ENCODE results near the gene TEAD1.
A peak's percentile ranks its signal among the peaks of the same experiment; 100 is the strongest.

Gene TEAD1

DNA sequence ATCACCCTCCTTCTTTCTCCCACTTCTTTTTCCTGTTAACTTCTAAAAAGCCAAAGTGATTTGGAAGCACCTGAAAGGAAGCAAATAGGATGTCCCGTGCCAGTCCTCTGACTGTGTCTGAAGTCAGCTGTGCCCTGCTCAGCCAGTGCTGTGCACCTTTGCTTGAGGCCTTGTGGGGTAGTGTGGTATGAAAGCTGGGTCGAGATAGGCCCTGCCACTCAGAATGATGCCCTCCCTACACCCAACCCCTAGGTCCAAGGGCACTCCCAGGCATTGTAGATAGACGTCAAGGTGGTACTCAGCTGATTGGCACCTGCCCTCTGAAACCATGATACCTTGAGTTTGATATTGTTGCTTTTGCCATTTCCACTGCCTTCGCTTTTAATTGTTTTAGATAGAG lies 251.3 kb downstream of the TEAD1 start:
- no peak for TF ChIP-seq CTCF (conservative IDR thresholded peaks at IDR 0.05; ENCODE audit: low read length)
- DNase-seq (ENCODE audit: low read depth) = no peak
- H3K4me3 ChIP-seq (ENCODE audit: low read length) = no peak overlapping the region

DNA sequence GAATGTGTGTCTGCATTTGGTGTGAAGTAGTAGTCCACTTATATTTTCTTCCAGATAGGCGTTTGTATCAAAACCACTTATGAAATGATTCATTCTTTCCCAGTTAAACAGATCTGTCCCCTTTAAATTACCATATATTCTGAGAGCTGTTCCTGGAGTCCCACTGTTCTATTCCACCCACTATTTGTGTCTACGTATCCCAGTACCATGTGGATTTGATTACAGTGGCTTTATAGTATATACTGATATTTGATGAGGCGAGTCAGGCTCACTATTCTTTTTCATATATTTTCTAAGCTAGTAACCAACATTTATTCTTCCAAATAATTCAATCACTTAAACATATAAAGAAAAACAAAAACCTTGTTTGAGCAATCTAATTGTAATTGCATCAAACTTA lies 253.0 kb downstream of the TEAD1 start:
- no peak overlapping the region for H3K4me3 ChIP-seq (ENCODE audit: low read length)
- no peak for TF ChIP-seq CTCF (conservative IDR thresholded peaks at IDR 0.05; ENCODE audit: low read length)
- DNase-seq (ENCODE audit: low read depth) = no peak

DNA sequence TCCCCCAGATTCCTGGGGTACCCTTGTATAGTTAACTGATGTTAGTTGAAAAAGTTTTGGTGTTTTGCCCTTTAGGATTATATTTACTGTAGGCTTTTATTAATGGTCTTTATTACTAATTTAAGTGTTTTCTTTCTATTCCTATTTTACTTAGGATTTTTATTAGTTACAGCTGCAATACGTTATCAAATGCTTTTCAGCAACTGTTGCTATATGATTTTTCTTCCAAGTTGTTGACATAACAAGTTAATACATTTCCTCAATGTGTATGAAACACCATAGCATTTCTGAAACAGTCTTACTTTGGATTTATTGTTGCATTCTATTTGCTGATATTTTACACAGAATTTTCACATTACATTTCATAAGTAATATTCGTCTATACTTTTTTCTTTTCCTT lies 253.7 kb downstream of the TEAD1 start:
- TF ChIP-seq CTCF (conservative IDR thresholded peaks at IDR 0.05; ENCODE audit: low read length) = no peak
- no peak overlapping the region for H3K4me3 ChIP-seq (ENCODE audit: low read length)
- no peak for DNase-seq (ENCODE audit: low read depth)

- DNase-seq (ENCODE audit: low read depth) = no peak
- no peak overlapping the region for H3K4me3 ChIP-seq (ENCODE audit: low read length)
- TF ChIP-seq CTCF (conservative IDR thresholded peaks at IDR 0.05; ENCODE audit: low read length) = no peak
These were observed 256.6 kb downstream of the TEAD1 start for GRCh38 chr11:12930850-12931249.

DNA sequence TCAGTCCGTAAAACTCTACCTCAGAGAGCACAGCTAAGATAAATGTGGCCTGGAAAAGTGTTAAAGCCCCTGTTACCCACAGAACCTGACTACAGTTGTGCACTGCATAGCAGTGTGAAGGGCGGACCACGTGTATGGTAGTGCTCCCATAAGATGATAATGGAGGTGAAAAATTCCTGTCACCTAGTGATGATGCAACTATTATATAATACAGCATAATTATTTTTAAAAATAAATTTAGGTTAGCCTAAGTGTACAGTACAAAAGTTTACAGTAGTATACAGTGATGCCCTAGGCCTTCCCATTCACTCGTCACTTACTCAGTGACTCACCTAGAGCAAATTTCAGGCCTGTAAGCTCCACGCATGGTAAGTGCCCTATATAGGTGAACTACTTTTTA lies 258.3 kb downstream of the TEAD1 start:
- DNase-seq (ENCODE audit: low read depth) = no peak
- H3K4me3 ChIP-seq (ENCODE audit: low read length) = no peak overlapping the region
- no peak for TF ChIP-seq CTCF (conservative IDR thresholded peaks at IDR 0.05; ENCODE audit: low read length)

DNA sequence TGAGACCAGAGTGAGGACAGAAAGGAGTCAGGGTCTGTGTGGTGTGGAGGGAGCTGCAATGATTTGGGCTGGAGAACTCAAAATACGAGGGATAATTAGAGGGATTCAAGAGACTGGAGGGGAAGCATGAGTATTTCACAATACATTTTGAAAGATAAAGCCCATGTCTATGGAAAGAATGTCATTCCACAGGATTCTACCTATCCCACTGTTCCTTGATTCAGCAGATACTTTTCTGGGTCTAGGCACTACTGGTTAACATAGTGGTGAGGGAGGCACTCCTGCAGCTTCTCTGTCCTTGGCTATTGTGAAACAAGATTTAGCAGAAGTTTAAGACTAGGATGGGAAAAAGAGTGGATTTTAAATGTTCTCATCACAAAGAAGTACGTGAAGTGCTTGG lies 262.0 kb downstream of the TEAD1 start:
- DNase-seq (ENCODE audit: low read depth) = no peak
- no peak overlapping the region for H3K4me3 ChIP-seq (ENCODE audit: low read length)
- no peak for TF ChIP-seq CTCF (conservative IDR thresholded peaks at IDR 0.05; ENCODE audit: low read length)

DNA sequence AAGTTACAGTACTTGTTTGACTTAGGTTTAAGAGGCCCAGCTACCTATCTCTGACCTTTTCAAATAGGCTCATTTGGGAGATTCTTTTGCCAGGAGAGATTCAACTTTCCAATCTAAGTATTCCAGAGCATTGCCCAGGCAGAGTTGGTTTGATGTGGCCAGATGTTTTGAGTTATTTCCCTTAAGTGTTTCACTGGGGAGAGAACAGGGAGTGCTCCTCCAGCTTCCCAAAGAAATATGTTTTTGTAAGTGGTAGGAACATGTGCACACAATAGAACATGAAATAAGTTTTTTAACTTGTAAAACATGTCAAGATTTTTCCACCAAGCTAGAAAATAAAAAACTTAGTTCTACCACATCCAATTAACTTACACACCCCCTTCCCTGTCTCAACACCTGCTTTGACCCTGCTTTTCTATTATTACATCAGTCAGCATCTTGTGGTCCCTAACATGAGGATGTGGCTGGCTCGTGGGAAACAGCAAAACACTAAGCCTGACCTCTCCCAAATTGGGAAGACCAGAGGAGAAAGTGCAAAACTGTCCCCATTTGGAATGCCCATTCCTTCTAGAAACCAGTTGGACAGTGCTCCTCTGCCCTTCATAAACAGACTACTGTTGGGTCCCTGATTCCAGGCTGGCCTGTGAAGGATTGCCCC lies 264.5 kb downstream of the TEAD1 start:
- peak; percentile 44 for DNase-seq (ENCODE audit: low read depth)
- TF ChIP-seq CTCF (conservative IDR thresholded peaks at IDR 0.05; ENCODE audit: low read length) = no peak
- H3K4me3 ChIP-seq (ENCODE audit: low read length) = no peak overlapping the region

Data from AG10803 (cell line).